Caco-2 (cell line): Measurements from ENCODE around the gene SYT12. TPM values are rescaled to one million over a fixed set of nuclear protein-coding genes. Genes with fewer than 3 reads are reported as not detected.

ENCODE experiments used
- BruUV-seq: library from RNA; stranded (reverse); fragments of 400-500 nt; replicated peaks from 2 replicates; lab custom pipeline; 2021; lab: Mats Ljungman, UMichigan
- CTCF ChIA-PET: fragments of 300-600 bp; sonication (Branson Sonifier 250); formaldehyde crosslinking; loops from one replicate; lab custom pipeline; 2022; ENCODE audit warnings: antibody characterized with exemption; lab: Charles Lee
- POLR2A ChIA-PET: fragments of 300-600 bp; sonication (Branson Sonifier 250); formaldehyde crosslinking; loops from one replicate; lab custom pipeline; 2022; ENCODE audit warnings: antibody characterized with exemption; lab: Charles Lee
- DNase-seq, 2 experiments: peaks; one replicate each; pipeline versions ENCODE4 v3.0.0 to v3.0.0-alpha.2; 2020 to 2022
- H3K27me3 ChIP-seq: replicated peaks from 2 replicates; pipeline ENCODE4 v1.6.0; 2011; ENCODE audit warnings: low read length; ENCODE audit not compliant: control insufficient read depth, insufficient read depth
- H3K36me3 ChIP-seq: 2 replicates; pipeline ENCODE4 v1.5.1; 2011; ENCODE audit warnings: low read length; ENCODE audit not compliant: control insufficient read depth, insufficient read depth
- H3K4me1 ChIP-seq: fragments of 250-450 bp; sonication (Bioruptor Pico); 2 replicates; pipeline ENCODE4 v1.5.1; 2020; ENCODE audit warnings: mild to moderate bottlenecking
- H3K4me3 ChIP-seq: 2 replicates; pipeline ENCODE4 v1.5.1; 2011; ENCODE audit warnings: low read depth, mild to moderate bottlenecking, control low read depth, low read length
- H3K9me3 ChIP-seq: fragments of 250-450 bp; sonication (Bioruptor Pico); 2 replicates; pipeline ENCODE4 v1.5.1; 2020; ENCODE audit warnings: mild to moderate bottlenecking, moderate library complexity
- H3K27ac Mint-ChIP-seq: one replicate; pipeline ENCODE4 v1.8.0; 2022; ENCODE audit warnings: mixed read lengths; ENCODE audit not compliant: unreplicated experiment
- H3K27me3 Mint-ChIP-seq: one replicate; pipeline ENCODE4 v1.8.0; 2022; ENCODE audit warnings: mixed read lengths; ENCODE audit not compliant: insufficient read depth, unreplicated experiment
- H3K36me3 Mint-ChIP-seq: one replicate; pipeline ENCODE4 v1.8.0; 2022; ENCODE audit warnings: mild to moderate bottlenecking, mixed read lengths; ENCODE audit not compliant: insufficient read depth, unreplicated experiment
- H3K4me1 Mint-ChIP-seq: one replicate; pipeline ENCODE4 v1.8.0; 2022; ENCODE audit warnings: low read depth, mixed read lengths; ENCODE audit not compliant: unreplicated experiment
- H3K4me3 Mint-ChIP-seq: one replicate; pipeline ENCODE4 v1.8.0; 2022; ENCODE audit warnings: mild to moderate bottlenecking, moderate library complexity, mixed read lengths; ENCODE audit not compliant: unreplicated experiment
- H3K9me3 Mint-ChIP-seq: one replicate; pipeline ENCODE4 v1.8.0; 2022; ENCODE audit warnings: mixed read lengths; ENCODE audit not compliant: unreplicated experiment
- CTCF ChIP-seq, 2 experiments: fragments of 200-600 bp in 1 of 2; IDR thresholded peaks; 1 replicate in 1 of 2; 2 replicates in 1 of 2; pipeline versions ENCODE4 v1.5.1 to v1.8.0; 2011 to 2022; ENCODE audit warnings: antibody characterized with exemption in 1 of 2, control low read depth in 1 of 2, inconsistent platforms in 1 of 2, low read depth in 1 of 2, low read length in 1 of 2, mild to moderate bottlenecking in 1 of 2, moderate library complexity in 1 of 2; ENCODE audit not compliant: insufficient read depth in 1 of 2, severe bottlenecking in 1 of 2, unreplicated experiment in 1 of 2
- intact Hi-C: fragments of 100-400 bp; cut with micrococcal nuclease; formaldehyde crosslinking; loops from one replicate; pipeline ENCODE4 v1.10.0; 2022; ENCODE audit not compliant: unreplicated experiment
- total RNA-seq: library from RNA; stranded (reverse); gene quantifications from 2 replicates; pipeline ENCODE4 v1.2.3, GENCODE V29; 2022

SYT12 gene
- total RNA-seq, 1 experiment from 2014 or later = 0.82 TPM

GRCh38 chr11:67090717-67091116 lies 67.8 kb downstream of the SYT12 start:
- no peaks in the 10 kb centered on the region for H3K27me3 ChIP-seq
- no peak overlapping the region for H3K4me3 ChIP-seq
- CTCF ChIA-PET = interaction anchor here (0.6 kb wide), 1 partner anchor 29 kb away, joined by 4 read pairs; the partner anchor contains the start of gene KDM2A
- H3K27ac Mint-ChIP-seq = no peak overlapping the region
- no peaks in the 10 kb centered on the region; the same call in 1 of the 2 replicates for H3K4me1 ChIP-seq
- POLR2A ChIA-PET = no interaction called here
- H3K4me3 Mint-ChIP-seq = no peak overlapping the region
- H3K9me3 Mint-ChIP-seq = no peaks in the 10 kb centered on the region
- H3K27me3 Mint-ChIP-seq = no peaks in the 10 kb centered on the region
- no peaks in the 10 kb centered on the region for H3K36me3 Mint-ChIP-seq
- intact Hi-C loops = no loop called here
- no peaks in the 10 kb centered on the region for H3K4me1 Mint-ChIP-seq
- no peaks in the 10 kb centered on the region for H3K36me3 ChIP-seq
- DNase-seq = no peak
- no TSS peak for BruUV-seq
- no peak for TF ChIP-seq CTCF (IDR thresholded peaks at IDR 0.05; ENCODE audit: insufficient read depth in 1 of 2, low read depth in 1 of 2, low read length in 1 of 2, severe bottlenecking in 1 of 2, unreplicated experiment in 1 of 2)
- no peaks in the 10 kb centered on the region for H3K9me3 ChIP-seq

GRCh38 chr11:67095214-67095507 lies 72.2 kb downstream of the SYT12 start:
- H3K27me3 ChIP-seq = no peaks in the 10 kb centered on the region
- POLR2A ChIA-PET = no interaction called here
- no peaks in the 10 kb centered on the region for H3K36me3 ChIP-seq
- H3K27me3 Mint-ChIP-seq = no peaks in the 10 kb centered on the region
- TF ChIP-seq CTCF (IDR thresholded peaks at IDR 0.05; ENCODE audit: insufficient read depth in 1 of 2, low read depth in 1 of 2, low read length in 1 of 2, severe bottlenecking in 1 of 2, unreplicated experiment in 1 of 2) = no peak
- no peaks in the 10 kb centered on the region for H3K9me3 ChIP-seq
- CTCF ChIA-PET = interaction anchor here (0.6 to 2.2 kb wide), 17 partner anchors 10 to 746 kb away, joined by 3 to 15 read pairs (median 4); partner anchors contain the start of genes KDM2A, POLD4 and SSH3
- BruUV-seq = no TSS peak
- no peaks in the 10 kb centered on the region; the same call in 1 of the 2 replicates for H3K4me1 ChIP-seq
- no peak overlapping the region for H3K27ac Mint-ChIP-seq
- H3K36me3 Mint-ChIP-seq = no peaks in the 10 kb centered on the region
- intact Hi-C loops = no loop called here
- no peaks in the 10 kb centered on the region for H3K9me3 Mint-ChIP-seq
- H3K4me3 ChIP-seq = no peak overlapping the region
- no peak overlapping the region for H3K4me3 Mint-ChIP-seq
- DNase-seq = no peak
- no peaks in the 10 kb centered on the region for H3K4me1 Mint-ChIP-seq

- Mint-ChIP-seq H3K4me3 (no peak overlapping the region), H3K27me3 (no peaks in the 10 kb centered on the region), H3K4me1 (no peaks in the 10 kb centered on the region), H3K9me3 (no peaks in the 10 kb centered on the region), H3K27ac (no peak overlapping the region), H3K36me3 (no peaks in the 10 kb centered on the region)
- no peak overlapping the region for H3K4me3 ChIP-seq
- no peak for TF ChIP-seq CTCF (IDR thresholded peaks at IDR 0.05; ENCODE audit: insufficient read depth in 1 of 2, low read depth in 1 of 2, low read length in 1 of 2, severe bottlenecking in 1 of 2, unreplicated experiment in 1 of 2)
- intact Hi-C loops = no loop called here
- no peaks in the 10 kb centered on the region for H3K27me3 ChIP-seq
- ChIA-PET CTCF (interaction anchor here (0.6 kb wide), 1 partner anchor 22 kb away, joined by 3 read pairs; no protein-coding TSS in a partner anchor), POLR2A (no interaction called here)
- no peaks in the 10 kb centered on the region; the same call in 1 of the 2 replicates for H3K4me1 ChIP-seq
- no peaks in the 10 kb centered on the region for H3K36me3 ChIP-seq
- no TSS peak for BruUV-seq
- DNase-seq = no peak
- no peaks in the 10 kb centered on the region for H3K9me3 ChIP-seq
Observed at GRCh38 chr11:67098799-67099429, 76.0 kb downstream of the SYT12 start.
